Neural cell (in vitro differentiated cells): ENCODE results near the gene YPEL4. TPM values are rescaled to one million over a fixed set of nuclear protein-coding genes. Genes with fewer than 3 reads are reported as not detected.
A peak's percentile ranks its signal among the peaks of the same experiment; 100 is the strongest.

ENCODE experiments used
- H2AFZ ChIP-seq: fragments of 200-600, 300-800 bp; sonication (generic), shearing (Covaris generic); 2 replicates; pipeline ENCODE4 v1.6.0; 2014; ENCODE audit warnings: low read depth, mild to moderate bottlenecking, antibody characterized with exemption, low read length, moderate library complexity
- H3F3A ChIP-seq: fragments of 200-600 bp; shearing (Covaris generic); 2 replicates; pipeline ENCODE4 v1.6.1; 2016; ENCODE audit warnings: mild to moderate bottlenecking, moderate library complexity, mixed read lengths, antibody characterized with exemption, low read length; ENCODE audit not compliant: insufficient read depth, poor library complexity, severe bottlenecking
- H3K27ac ChIP-seq: fragments of 200-600, 300-800 bp; sonication (generic), shearing (Covaris generic); 2 replicates; pipeline ENCODE4 v1.5.1; 2014; ENCODE audit warnings: mild to moderate bottlenecking, low read length, moderate library complexity
- H3K27me3 ChIP-seq: fragments of 300-800, 200-600 bp; sonication (generic), shearing (Covaris generic); 2 replicates; pipeline ENCODE4 v1.6.0; 2014; ENCODE audit warnings: mild to moderate bottlenecking, low read depth, low read length, moderate library complexity; ENCODE audit not compliant: insufficient read depth
- H3K36me3 ChIP-seq: fragments of 300-800, 200-600 bp; sonication (generic), shearing (Covaris generic); 2 replicates; pipeline ENCODE4 v1.5.1; 2014; ENCODE audit warnings: mild to moderate bottlenecking, antibody characterized with exemption, low read length, moderate library complexity; ENCODE audit not compliant: insufficient read depth
- H3K4me2 ChIP-seq: fragments of 300-800, 200-600 bp; sonication (generic), shearing (Covaris generic); 2 replicates; pipeline ENCODE4 v1.6.0; 2014; ENCODE audit warnings: mild to moderate bottlenecking, low read length
- H3K4me3 ChIP-seq: fragments of 300-800, 200-600 bp; sonication (generic), shearing (Covaris generic); 2 replicates; pipeline ENCODE4 v1.5.1; 2014; ENCODE audit warnings: mild to moderate bottlenecking, low read length, moderate library complexity
- H3K79me2 ChIP-seq: fragments of 200-600 bp; shearing (Covaris generic); replicated peaks from 2 replicates; pipeline ENCODE4 v1.6.0; 2014; ENCODE audit warnings: mild to moderate bottlenecking, low read length, moderate library complexity; ENCODE audit not compliant: insufficient read depth
- H3K9ac ChIP-seq: fragments of 300-800, 200-600 bp; sonication (generic), shearing (Covaris generic); 2 replicates; pipeline ENCODE4 v1.6.1; 2016; ENCODE audit warnings: mild to moderate bottlenecking, low read length, mixed read lengths
- H3K9me2 ChIP-seq: fragments of 200-600 bp; shearing (Covaris generic); 2 replicates; pipeline ENCODE4 v1.6.1; 2016; ENCODE audit warnings: mild to moderate bottlenecking, low read length, mixed read lengths; ENCODE audit not compliant: insufficient read depth
- H3K9me3 ChIP-seq: fragments of 200-600, 300-800 bp; sonication (generic), shearing (Covaris generic); 2 replicates; pipeline ENCODE4 v1.6.1; 2016; ENCODE audit warnings: mild to moderate bottlenecking, mixed run types, low read length, moderate library complexity, mixed read lengths
- H4K20me1 ChIP-seq: fragments of 200-600 bp; shearing (Covaris generic); 2 replicates; pipeline ENCODE4 v1.6.1; 2016; ENCODE audit warnings: mild to moderate bottlenecking, mixed run types; ENCODE audit not compliant: insufficient read depth
- EP300 ChIP-seq: fragments of 450-650 bp; conservative IDR thresholded peaks from 2 replicates; pipeline ENCODE4 v1.6.1; 2014; ENCODE audit warnings: antibody characterized with exemption, mild to moderate bottlenecking, moderate library complexity; ENCODE audit not compliant: poor library complexity, severe bottlenecking
- EZH2 ChIP-seq: fragments of 200-600, 300-800 bp; shearing (Covaris generic), sonication (generic); IDR thresholded peaks from 2 replicates; pipeline ENCODE4 v1.6.1; 2014; ENCODE audit warnings: antibody characterized with exemption, low read length, borderline replicate concordance, mild to moderate bottlenecking; ENCODE audit not compliant: insufficient read depth, poor library complexity, severe bottlenecking
- MXI1 ChIP-seq: fragments of 450-650 bp; conservative IDR thresholded peaks from 2 replicates; pipeline ENCODE4 v1.6.1; 2014; ENCODE audit warnings: antibody characterized with exemption, mild to moderate bottlenecking; ENCODE audit not compliant: poor library complexity, severe bottlenecking
- POLR2AphosphoS5 ChIP-seq: IDR thresholded peaks from 2 replicates; pipeline ENCODE4 v1.6.1; 2012
- RAD21 ChIP-seq: fragments of 450-650 bp; conservative IDR thresholded peaks from 2 replicates; pipeline ENCODE4 v1.6.1; 2014; ENCODE audit warnings: antibody characterized with exemption, mild to moderate bottlenecking, moderate library complexity
- SMC3 ChIP-seq: fragments of 450-650 bp; conservative IDR thresholded peaks from 2 replicates; pipeline ENCODE4 v1.6.1; 2014; ENCODE audit warnings: antibody characterized with exemption, mild to moderate bottlenecking, moderate library complexity; ENCODE audit not compliant: poor library complexity
- TAF1 ChIP-seq: IDR thresholded peaks from 2 replicates; pipeline ENCODE4 v1.6.1; 2012; ENCODE audit warnings: low read depth
- polyA plus RNA-seq: library from polyadenylated mRNA; depleted of rRNA; stranded (reverse); fragments of >200 nt; gene quantifications from 2 replicates; pipeline ENCODE4 v1.2.3, GENCODE V29; 2014
- TF ChIP-seq, protein P1 (sequence below): IDR thresholded peaks from 2 replicates; pipeline ENCODE4 v1.6.1; 2012; ENCODE audit warnings: borderline replicate concordance
- TF ChIP-seq, protein P2 (sequence below): fragments of 450-650 bp; IDR thresholded peaks from 2 replicates; pipeline ENCODE4 v1.5.1; 2014; ENCODE audit warnings: antibody characterized with exemption, mild to moderate bottlenecking, moderate library complexity; ENCODE audit not compliant: poor library complexity, severe bottlenecking

Gene YPEL4
- polyA plus RNA-seq, 1 donor from 2014 or later: 18.4 TPM

DNA sequence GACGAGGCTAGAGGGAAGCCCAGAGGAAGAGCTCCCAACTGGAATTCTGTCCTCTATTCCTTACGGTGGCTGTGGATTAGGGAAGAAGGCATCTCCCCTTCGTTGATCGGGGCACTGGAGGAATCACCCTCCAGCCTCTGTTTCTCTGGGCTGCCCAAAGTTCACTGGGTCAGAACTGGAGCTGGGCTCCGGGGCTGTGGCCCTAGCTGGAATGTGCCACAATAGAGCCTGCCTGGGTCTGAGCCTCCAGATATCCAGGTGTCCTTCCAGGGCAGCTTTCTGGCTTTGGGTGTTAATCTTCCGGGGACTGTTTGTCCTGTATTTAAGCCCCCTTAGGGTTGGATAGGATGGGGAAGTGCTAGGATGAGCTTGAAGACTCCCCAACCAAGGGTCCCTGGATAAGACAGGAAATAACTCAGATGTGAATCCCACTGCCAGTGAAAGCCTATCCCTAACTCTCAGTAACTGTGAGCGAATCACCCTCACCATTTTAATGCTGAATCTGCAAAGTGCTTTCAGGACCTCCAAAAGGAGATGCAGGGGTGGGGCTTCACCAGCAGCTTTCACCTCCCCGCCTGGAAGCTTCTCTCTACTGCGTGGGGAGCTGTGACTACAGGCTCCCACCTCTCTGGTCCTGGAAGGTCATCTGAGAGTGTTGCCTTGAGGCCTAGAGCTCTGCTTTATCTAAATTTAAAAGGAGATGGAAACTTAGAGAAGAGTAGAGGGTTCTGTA is 9.5 kb downstream of the YPEL4 start:
- no peaks in the 10 kb centered on the region for H3K36me3 ChIP-seq
- H3K9me3 ChIP-seq: no peaks in the 10 kb centered on the region
- H3K9ac ChIP-seq: peak overlapping the region; percentile 96
- H3F3A ChIP-seq: no peaks in the 10 kb centered on the region
- H2AFZ ChIP-seq: no peak overlapping the region
- H3K4me3 ChIP-seq: peak overlapping the region; percentile 96
- H3K27me3 ChIP-seq: no peaks in the 10 kb centered on the region
- TF ChIP-seq EZH2 (no peak), TAF1 (no peak), SMC3 (no peak), MXI1 (no peak), RAD21 (no peak), EP300 (no peak), POLR2AphosphoS5 (no peak)
- TF ChIP-seq, protein P1, sequence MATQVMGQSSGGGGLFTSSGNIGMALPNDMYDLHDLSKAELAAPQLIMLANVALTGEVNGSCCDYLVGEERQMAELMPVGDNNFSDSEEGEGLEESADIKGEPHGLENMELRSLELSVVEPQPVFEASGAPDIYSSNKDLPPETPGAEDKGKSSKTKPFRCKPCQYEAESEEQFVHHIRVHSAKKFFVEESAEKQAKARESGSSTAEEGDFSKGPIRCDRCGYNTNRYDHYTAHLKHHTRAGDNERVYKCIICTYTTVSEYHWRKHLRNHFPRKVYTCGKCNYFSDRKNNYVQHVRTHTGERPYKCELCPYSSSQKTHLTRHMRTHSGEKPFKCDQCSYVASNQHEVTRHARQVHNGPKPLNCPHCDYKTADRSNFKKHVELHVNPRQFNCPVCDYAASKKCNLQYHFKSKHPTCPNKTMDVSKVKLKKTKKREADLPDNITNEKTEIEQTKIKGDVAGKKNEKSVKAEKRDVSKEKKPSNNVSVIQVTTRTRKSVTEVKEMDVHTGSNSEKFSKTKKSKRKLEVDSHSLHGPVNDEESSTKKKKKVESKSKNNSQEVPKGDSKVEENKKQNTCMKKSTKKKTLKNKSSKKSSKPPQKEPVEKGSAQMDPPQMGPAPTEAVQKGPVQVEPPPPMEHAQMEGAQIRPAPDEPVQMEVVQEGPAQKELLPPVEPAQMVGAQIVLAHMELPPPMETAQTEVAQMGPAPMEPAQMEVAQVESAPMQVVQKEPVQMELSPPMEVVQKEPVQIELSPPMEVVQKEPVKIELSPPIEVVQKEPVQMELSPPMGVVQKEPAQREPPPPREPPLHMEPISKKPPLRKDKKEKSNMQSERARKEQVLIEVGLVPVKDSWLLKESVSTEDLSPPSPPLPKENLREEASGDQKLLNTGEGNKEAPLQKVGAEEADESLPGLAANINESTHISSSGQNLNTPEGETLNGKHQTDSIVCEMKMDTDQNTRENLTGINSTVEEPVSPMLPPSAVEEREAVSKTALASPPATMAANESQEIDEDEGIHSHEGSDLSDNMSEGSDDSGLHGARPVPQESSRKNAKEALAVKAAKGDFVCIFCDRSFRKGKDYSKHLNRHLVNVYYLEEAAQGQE: no peak
- TF ChIP-seq, protein P2, sequence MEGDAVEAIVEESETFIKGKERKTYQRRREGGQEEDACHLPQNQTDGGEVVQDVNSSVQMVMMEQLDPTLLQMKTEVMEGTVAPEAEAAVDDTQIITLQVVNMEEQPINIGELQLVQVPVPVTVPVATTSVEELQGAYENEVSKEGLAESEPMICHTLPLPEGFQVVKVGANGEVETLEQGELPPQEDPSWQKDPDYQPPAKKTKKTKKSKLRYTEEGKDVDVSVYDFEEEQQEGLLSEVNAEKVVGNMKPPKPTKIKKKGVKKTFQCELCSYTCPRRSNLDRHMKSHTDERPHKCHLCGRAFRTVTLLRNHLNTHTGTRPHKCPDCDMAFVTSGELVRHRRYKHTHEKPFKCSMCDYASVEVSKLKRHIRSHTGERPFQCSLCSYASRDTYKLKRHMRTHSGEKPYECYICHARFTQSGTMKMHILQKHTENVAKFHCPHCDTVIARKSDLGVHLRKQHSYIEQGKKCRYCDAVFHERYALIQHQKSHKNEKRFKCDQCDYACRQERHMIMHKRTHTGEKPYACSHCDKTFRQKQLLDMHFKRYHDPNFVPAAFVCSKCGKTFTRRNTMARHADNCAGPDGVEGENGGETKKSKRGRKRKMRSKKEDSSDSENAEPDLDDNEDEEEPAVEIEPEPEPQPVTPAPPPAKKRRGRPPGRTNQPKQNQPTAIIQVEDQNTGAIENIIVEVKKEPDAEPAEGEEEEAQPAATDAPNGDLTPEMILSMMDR: no peak
- no peaks in the 10 kb centered on the region for H4K20me1 ChIP-seq
- peak overlapping the region; percentile 71 for H3K4me2 ChIP-seq
- peak overlapping the region; percentile 92 for H3K27ac ChIP-seq
- H3K79me2 ChIP-seq: peaks cover 36% of the 10 kb centered on the region
- H3K9me2 ChIP-seq: no peaks in the 10 kb centered on the region

DNA sequence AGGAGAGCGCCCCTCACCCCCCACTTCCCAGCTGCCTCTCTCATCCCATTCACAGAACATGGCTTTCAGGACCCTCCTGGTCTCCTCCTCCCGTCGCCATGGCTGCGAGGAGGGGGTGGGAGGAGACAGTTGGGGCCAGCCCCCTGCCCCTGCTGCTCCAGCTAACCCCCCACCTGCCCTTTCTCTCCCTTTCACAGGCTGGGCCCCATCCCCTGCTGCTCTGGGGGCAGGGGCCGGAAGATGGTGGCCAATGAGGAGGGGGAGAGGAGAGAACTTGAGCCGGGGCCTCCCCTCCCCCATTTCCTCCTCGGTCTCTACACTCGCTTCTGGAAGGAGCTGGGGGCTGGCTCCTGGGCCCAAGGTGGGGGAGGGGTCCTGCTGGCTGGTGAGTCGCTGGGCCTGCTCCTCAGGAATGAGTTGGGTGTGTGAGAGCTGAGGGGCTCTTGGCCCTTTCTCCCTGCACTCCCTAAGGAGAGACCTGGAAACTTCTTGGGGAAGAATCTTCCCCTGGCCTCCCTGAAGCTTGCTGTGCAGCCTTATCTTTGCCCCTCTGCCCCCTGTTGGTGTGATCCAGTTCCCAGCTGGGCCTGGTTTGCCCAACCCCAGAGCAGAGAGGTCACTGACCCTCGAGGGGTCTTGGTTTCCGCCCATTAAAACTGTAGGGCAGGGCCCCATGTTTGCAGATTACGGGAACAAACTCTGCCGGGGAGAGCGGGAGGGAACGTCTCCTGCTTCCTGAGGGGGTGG is 10.2 kb downstream of the YPEL4 start:
- H2AFZ ChIP-seq: no peak overlapping the region
- no peaks in the 10 kb centered on the region for H4K20me1 ChIP-seq

More for the DNA sequence above, 10.2 kb downstream of the YPEL4 start:
- TF ChIP-seq EP300: no peak
- no peak for TF ChIP-seq MXI1
- TF ChIP-seq RAD21: no peak
- no peak for TF ChIP-seq EZH2
- no peak for TF ChIP-seq POLR2AphosphoS5
- TF ChIP-seq, protein P2: no peak
- no peak for TF ChIP-seq TAF1
- TF ChIP-seq, protein P1: no peak
- TF ChIP-seq SMC3: no peak
- Histone ChIP-seq H3K36me3 (no peaks in the 10 kb centered on the region), H3K79me2 (peaks cover 36% of the 10 kb centered on the region), H3F3A (no peaks in the 10 kb centered on the region), H3K9me3 (no peaks in the 10 kb centered on the region), H3K9me2 (no peaks in the 10 kb centered on the region), H3K27me3 (no peaks in the 10 kb centered on the region), H3K9ac (peak overlapping the region; percentile 96), H3K4me3 (peak overlapping the region; percentile 96), H3K4me2 (peak overlapping the region; percentile 71), H3K27ac (peak overlapping the region; percentile 92)
